Measurements from ENCODE around the gene SCN10A. TPM values are rescaled to one million over a fixed set of nuclear protein-coding genes. Genes with fewer than 3 reads are reported as not detected.

Gene SCN10A
- total RNA-seq, 1 donor from 2014 or later, result 0.08 TPM

- intact Hi-C loops (cut with DNase I), result no loop called here
- no peak for DNase-seq (ENCODE audit: low spot score)
Observed at GRCh38 chr3:38793721-38794120, 22.3 kb downstream of the SCN10A start.

- no peak for DNase-seq (ENCODE audit: low spot score)
- intact Hi-C loops (cut with DNase I), result no loop called here
Observed at GRCh38 chr3:38792983-38793382, 23.0 kb downstream of the SCN10A start.

- DNase-seq (ENCODE audit: low spot score), result no peak
- intact Hi-C loops (cut with DNase I), result no loop called here
Observed at GRCh38 chr3:38782148-38782547, 33.9 kb downstream of the SCN10A start.

GRCh38 chr3:38773528-38773927 lies 42.5 kb downstream of the SCN10A start:
- no peak for DNase-seq (ENCODE audit: low spot score)
- intact Hi-C loops (cut with DNase I), result no loop called here

- DNase-seq (ENCODE audit: low spot score), result no peak
- intact Hi-C loops (cut with DNase I), result no loop called here
Observed at GRCh38 chr3:38763569-38763968, 52.4 kb downstream of the SCN10A start.

- no peak for DNase-seq (ENCODE audit: low spot score)
- intact Hi-C loops (cut with DNase I), result no loop called here
Observed at GRCh38 chr3:38758557-38758956, 57.5 kb downstream of the SCN10A start.

GRCh38 chr3:38757721-38758120 lies 58.3 kb downstream of the SCN10A start:
- no peak for DNase-seq (ENCODE audit: low spot score)

GRCh38 chr3:38756892-38757291 lies 59.1 kb downstream of the SCN10A start:
- intact Hi-C loops (cut with DNase I), result no loop called here
- DNase-seq (ENCODE audit: low spot score), result no peak

More at GRCh38 chr3:38757721-38758120, 58.3 kb downstream of the SCN10A start:
- intact Hi-C loops (cut with DNase I), result no loop called here

GRCh38 chr3:38755130-38755529 lies 60.9 kb downstream of the SCN10A start:
- no peak for DNase-seq (ENCODE audit: low spot score)
- intact Hi-C loops (cut with DNase I), result no loop called here

- DNase-seq (ENCODE audit: low spot score), result no peak
- intact Hi-C loops (cut with DNase I), result no loop called here
Observed at GRCh38 chr3:38746641-38747040, 69.4 kb downstream of the SCN10A start.

- intact Hi-C loops (cut with DNase I), result loop anchor here (5.0 kb wide), 1 partner anchor 94 kb away; no protein-coding TSS in a partner anchor
- DNase-seq (ENCODE audit: low spot score), result no peak
Observed at GRCh38 chr3:38743043-38743442, 73.0 kb downstream of the SCN10A start.

- no peak for DNase-seq (ENCODE audit: low spot score)
- intact Hi-C loops (cut with DNase I), result loop anchor here (5.0 kb wide), 1 partner anchor 95 kb away; no protein-coding TSS in a partner anchor
Observed at GRCh38 chr3:38742550-38742949, 73.5 kb downstream of the SCN10A start.

- intact Hi-C loops (cut with DNase I), result loop anchor here (5.0 kb wide), 1 partner anchor 97 kb away; no protein-coding TSS in a partner anchor
- DNase-seq (ENCODE audit: low spot score), result no peak
Observed at GRCh38 chr3:38740537-38740936, 75.5 kb downstream of the SCN10A start.

- DNase-seq (ENCODE audit: low spot score), result no peak
- intact Hi-C loops (cut with DNase I), result loop anchor here (5.0 kb wide), 1 partner anchor 97 kb away; no protein-coding TSS in a partner anchor
Observed at GRCh38 chr3:38739931-38740330, 76.1 kb downstream of the SCN10A start.

GRCh38 chr3:38739396-38739689 lies 76.7 kb downstream of the SCN10A start:
- no peak for DNase-seq (ENCODE audit: low spot score)
- intact Hi-C loops (cut with DNase I), result no loop called here

GRCh38 chr3:38738630-38739395 lies 77.2 kb downstream of the SCN10A start:
- no peak for DNase-seq (ENCODE audit: low spot score)
- intact Hi-C loops (cut with DNase I), result no loop called here

GRCh38 chr3:38731522-38731921 lies 84.5 kb downstream of the SCN10A start:
- intact Hi-C loops (cut with DNase I), result no loop called here
- no peak for DNase-seq (ENCODE audit: low spot score)

- DNase-seq (ENCODE audit: low spot score), result no peak
- intact Hi-C loops (cut with DNase I), result no loop called here
Observed at GRCh38 chr3:38730281-38730680, 85.7 kb downstream of the SCN10A start.

GRCh38 chr3:38728008-38728407 lies 88.0 kb downstream of the SCN10A start:
- DNase-seq (ENCODE audit: low spot score), result no peak
- intact Hi-C loops (cut with DNase I), result loop anchor here (10.0 kb wide), 2 partner anchors 183 to 233 kb away; partner anchors contain the start of gene EXOG

- DNase-seq (ENCODE audit: low spot score), result no peak
Observed at GRCh38 chr3:38726751-38727150, 89.3 kb downstream of the SCN10A start.

GRCh38 chr3:38725726-38726419 lies 90.1 kb downstream of the SCN10A start:
- DNase-seq (ENCODE audit: low spot score), result no peak
- intact Hi-C loops (cut with DNase I), result loop anchor here (10.0 kb wide), 2 partner anchors 181 to 231 kb away; partner anchors contain the start of gene EXOG

More at GRCh38 chr3:38726751-38727150, 89.3 kb downstream of the SCN10A start:
- intact Hi-C loops (cut with DNase I), result loop anchor here (10.0 kb wide), 2 partner anchors 182 to 232 kb away; partner anchors contain the start of gene EXOG
